Breast epithelium (tissue), 3 donors: ENCODE measurements around the gene ZNF236.

Experiments used
- POLR2AphosphoS5 ChIP-seq, 3 donors: sonication (generic); formaldehyde crosslinking; IDR thresholded peaks; one replicate each; pipeline ENCODE4 v1.6.1; 2017; ENCODE audit warnings: antibody characterized with exemption in 3 of 3
- TF ChIP-seq, protein P1 (sequence below), 3 donors: fragments of 450-650 bp; IDR thresholded peaks; one replicate each; pipeline ENCODE4 v1.5.1; 2016 to 2017; ENCODE audit warnings: antibody characterized with exemption in 3 of 3, mild to moderate bottlenecking in 3 of 3, moderate library complexity in 3 of 3

DNA sequence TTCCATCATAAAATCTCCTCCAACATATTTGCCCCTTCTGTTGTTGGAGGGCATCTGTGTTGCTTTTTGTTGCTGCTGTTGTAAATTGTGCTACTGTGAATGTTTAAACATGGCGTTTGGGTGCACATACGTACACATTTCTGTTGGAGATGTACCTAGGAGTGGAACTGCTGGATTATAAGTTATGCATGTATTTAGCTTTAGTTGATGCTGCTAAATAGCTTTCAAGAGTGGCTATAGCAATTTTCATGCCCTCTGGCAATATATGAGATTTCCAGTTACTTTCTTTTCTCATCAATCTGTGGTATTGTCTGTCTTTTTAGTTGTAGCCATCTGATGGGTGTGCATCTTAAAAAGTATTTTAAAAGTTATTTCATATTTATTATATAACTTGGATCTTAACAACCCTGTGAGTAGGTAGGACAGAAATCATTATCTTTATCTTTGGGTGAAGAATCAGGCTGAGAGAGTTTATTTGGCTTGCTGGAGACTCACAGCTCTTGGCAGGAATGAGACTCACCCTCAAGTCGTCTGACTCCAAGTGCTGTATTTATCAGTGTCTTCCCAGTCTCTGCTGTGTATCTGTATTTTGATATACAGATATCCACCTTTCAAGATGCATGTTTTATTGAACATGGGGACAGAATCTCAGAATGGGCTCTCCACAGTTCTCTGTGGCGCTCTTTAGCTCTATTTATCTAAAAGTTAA, 16.9 kb downstream of the ZNF236 start:
- TF ChIP-seq, protein P1, sequence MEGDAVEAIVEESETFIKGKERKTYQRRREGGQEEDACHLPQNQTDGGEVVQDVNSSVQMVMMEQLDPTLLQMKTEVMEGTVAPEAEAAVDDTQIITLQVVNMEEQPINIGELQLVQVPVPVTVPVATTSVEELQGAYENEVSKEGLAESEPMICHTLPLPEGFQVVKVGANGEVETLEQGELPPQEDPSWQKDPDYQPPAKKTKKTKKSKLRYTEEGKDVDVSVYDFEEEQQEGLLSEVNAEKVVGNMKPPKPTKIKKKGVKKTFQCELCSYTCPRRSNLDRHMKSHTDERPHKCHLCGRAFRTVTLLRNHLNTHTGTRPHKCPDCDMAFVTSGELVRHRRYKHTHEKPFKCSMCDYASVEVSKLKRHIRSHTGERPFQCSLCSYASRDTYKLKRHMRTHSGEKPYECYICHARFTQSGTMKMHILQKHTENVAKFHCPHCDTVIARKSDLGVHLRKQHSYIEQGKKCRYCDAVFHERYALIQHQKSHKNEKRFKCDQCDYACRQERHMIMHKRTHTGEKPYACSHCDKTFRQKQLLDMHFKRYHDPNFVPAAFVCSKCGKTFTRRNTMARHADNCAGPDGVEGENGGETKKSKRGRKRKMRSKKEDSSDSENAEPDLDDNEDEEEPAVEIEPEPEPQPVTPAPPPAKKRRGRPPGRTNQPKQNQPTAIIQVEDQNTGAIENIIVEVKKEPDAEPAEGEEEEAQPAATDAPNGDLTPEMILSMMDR (IDR thresholded peaks at IDR 0.05) = no peak
- no peak for TF ChIP-seq POLR2AphosphoS5 (IDR thresholded peaks at IDR 0.05)
